Breast epithelium (tissue), 4 donors: Measurements from ENCODE around the gene TRIO. TPM values are rescaled to one million over a fixed set of nuclear protein-coding genes. Genes with fewer than 3 reads are reported as not detected.

Experiments
- DNase-seq, 2 donors: peaks; one replicate each; pipeline ENCODE4 v3.0.0-alpha.2; 2019; ENCODE audit warnings: low spot score in 2 of 2
- H3K27ac ChIP-seq, 2 donors: fragments of 200-600 bp; sonication (generic) in 1 of 2; one replicate each; pipeline ENCODE4 v1.5.1; 2016 to 2019; ENCODE audit warnings: mild to moderate bottlenecking in 1 of 2
- H3K27me3 ChIP-seq, 2 donors: fragments of 200-600 bp; sonication (generic) in 1 of 2; one replicate each; pipeline versions ENCODE4 v1.5.1 to v1.6.0; 2017 to 2019; ENCODE audit warnings: control low read depth in 1 of 2, mild to moderate bottlenecking in 1 of 2
- H3K36me3 ChIP-seq: fragments of 200-600 bp; one replicate; pipeline ENCODE4 v1.5.1; 2019
- H3K4me1 ChIP-seq, 2 donors: fragments of 200-600 bp; sonication (generic); one replicate each; pipeline ENCODE4 v1.5.1; 2016 to 2019; ENCODE audit warnings: control low read depth in 1 of 2
- H3K4me3 ChIP-seq, 3 donors: fragments of 200-600 bp; sonication (generic); 1 replicate in 2 of 3; 2 replicates in 1 of 3; pipeline ENCODE4 v1.5.1; 2016 to 2019; ENCODE audit warnings: mild to moderate bottlenecking in 3 of 3, moderate library complexity in 2 of 3
- H3K9me3 ChIP-seq, 2 donors: fragments of 200-600 bp; sonication (generic) in 1 of 2; one replicate each; pipeline ENCODE4 v1.5.1; 2016 to 2019; ENCODE audit warnings: control low read depth in 1 of 2
- CTCF ChIP-seq, 3 donors: fragments of 450-650 bp; IDR thresholded peaks; one replicate each; pipeline ENCODE4 v1.5.1; 2016 to 2017; ENCODE audit warnings: antibody characterized with exemption in 3 of 3, mild to moderate bottlenecking in 3 of 3, moderate library complexity in 3 of 3
- POLR2A ChIP-seq: fragments of 450-650 bp; IDR thresholded peaks from one replicate; pipeline ENCODE4 v1.6.1; 2016; ENCODE audit warnings: antibody characterized with exemption, mild to moderate bottlenecking, moderate library complexity
- POLR2AphosphoS5 ChIP-seq, 3 donors: sonication (generic); formaldehyde crosslinking; IDR thresholded peaks; one replicate each; pipeline ENCODE4 v1.6.1; 2017; ENCODE audit warnings: antibody characterized with exemption in 3 of 3
- intact Hi-C: fragments of 100-400 bp; cut with DNase I; formaldehyde crosslinking; loops from one replicate; pipeline ENCODE4 v1.15.1; 2023; ENCODE audit warnings: low total_unique reads
- total RNA-seq, 3 donors: library from RNA; depleted of rRNA; stranded (reverse); fragments of >200 nt; gene quantifications; one replicate each; pipeline ENCODE4 v1.1.0, GENCODE V29; 2016

TRIO gene
- total RNA-seq, 3 donors from 2014 or later = 191 to 209 (median 193) TPM

GRCh38 chr5:14402424-14402823 lies 259.3 kb downstream of the TRIO start:
- H3K36me3 ChIP-seq = no peaks in the 10 kb centered on the region
- intact Hi-C loops = no loop called here
- no peaks in the 10 kb centered on the region for H3K9me3 ChIP-seq
- H3K27ac ChIP-seq = no peak overlapping the region
- peaks cover 0 to 6% of the 10 kb centered on the region in 2 donors for H3K4me1 ChIP-seq
- no peak overlapping the region for H3K4me3 ChIP-seq
- no peak for DNase-seq
- no peaks in the 10 kb centered on the region for H3K27me3 ChIP-seq
- TF ChIP-seq POLR2AphosphoS5 (IDR thresholded peaks at IDR 0.05) = no peak
- TF ChIP-seq POLR2A = no peak
- TF ChIP-seq CTCF (IDR thresholded peaks at IDR 0.05) = no peak

GRCh38 chr5:14404780-14405179 lies 261.6 kb downstream of the TRIO start:
- intact Hi-C loops = no loop called here
- no peak for TF ChIP-seq POLR2AphosphoS5 (IDR thresholded peaks at IDR 0.05)
- no peak for TF ChIP-seq POLR2A
- no peak for TF ChIP-seq CTCF (IDR thresholded peaks at IDR 0.05)
- no peak overlapping the region for H3K27ac ChIP-seq
- no peaks in the 10 kb centered on the region for H3K9me3 ChIP-seq
- DNase-seq = no peak
- H3K36me3 ChIP-seq = no peaks in the 10 kb centered on the region
- H3K4me3 ChIP-seq = no peak overlapping the region
- H3K27me3 ChIP-seq = no peaks in the 10 kb centered on the region
- no peaks in the 10 kb centered on the region for H3K4me1 ChIP-seq

- Histone ChIP-seq H3K27ac (no peak overlapping the region), H3K36me3 (no peaks in the 10 kb centered on the region), H3K4me1 (no peaks in the 10 kb centered on the region), H3K27me3 (no peaks in the 10 kb centered on the region), H3K4me3 (no peak overlapping the region), H3K9me3 (no peaks in the 10 kb centered on the region)
- TF ChIP-seq POLR2A (no peak), POLR2AphosphoS5 (IDR thresholded peaks at IDR 0.05) (no peak), CTCF (IDR thresholded peaks at IDR 0.05) (no peak)
- intact Hi-C loops = no loop called here
- DNase-seq = no peak
These were observed 262.1 kb downstream of the TRIO start for GRCh38 chr5:14405267-14405666.

GRCh38 chr5:14405706-14406553 lies 262.8 kb downstream of the TRIO start:
- no peak overlapping the region for H3K4me3 ChIP-seq
- TF ChIP-seq POLR2A (no peak), CTCF (IDR thresholded peaks at IDR 0.05) (no peak), POLR2AphosphoS5 (IDR thresholded peaks at IDR 0.05) (no peak)
- H3K27ac ChIP-seq = peak overlapping the region; percentile 49 to 73
- DNase-seq = no peak
- no peaks in the 10 kb centered on the region for H3K9me3 ChIP-seq
- no peaks in the 10 kb centered on the region for H3K36me3 ChIP-seq
- no peaks in the 10 kb centered on the region for H3K4me1 ChIP-seq
- intact Hi-C loops = no loop called here
- H3K27me3 ChIP-seq = no peaks in the 10 kb centered on the region

GRCh38 chr5:14406554-14406849 lies 263.4 kb downstream of the TRIO start:
- no peak overlapping the region for H3K4me3 ChIP-seq
- DNase-seq = no peak
- peak overlapping the region; percentile 49 to 73 for H3K27ac ChIP-seq
- intact Hi-C loops = no loop called here
- H3K27me3 ChIP-seq = no peaks in the 10 kb centered on the region
- H3K4me1 ChIP-seq = no peaks in the 10 kb centered on the region
- no peaks in the 10 kb centered on the region for H3K36me3 ChIP-seq
- TF ChIP-seq POLR2AphosphoS5 (IDR thresholded peaks at IDR 0.05) (no peak), POLR2A (no peak), CTCF (IDR thresholded peaks at IDR 0.05) (no peak)
- H3K9me3 ChIP-seq = no peaks in the 10 kb centered on the region
